GM21423 (cell line): ENCODE results near the gene WNT8B.

Experiments used
- ATAC-seq: cut with Tn5 transposase; IDR thresholded peaks from one replicate; pipeline ENCODE4 v1.9.1; 2021; ENCODE audit warnings: mild to moderate bottlenecking, moderate library complexity; ENCODE audit not compliant: unreplicated experiment

WNT8B gene

GRCh38 chr10:100483876-100484666 is 21.3 kb downstream of the WNT8B start:
- no peak for ATAC-seq

- no peak for ATAC-seq
Observed at GRCh38 chr10:100485366-100485765, 22.6 kb downstream of the WNT8B start.

GRCh38 chr10:100485801-100486495 is 23.1 kb downstream of the WNT8B start:
- ATAC-seq, result no peak

DNA sequence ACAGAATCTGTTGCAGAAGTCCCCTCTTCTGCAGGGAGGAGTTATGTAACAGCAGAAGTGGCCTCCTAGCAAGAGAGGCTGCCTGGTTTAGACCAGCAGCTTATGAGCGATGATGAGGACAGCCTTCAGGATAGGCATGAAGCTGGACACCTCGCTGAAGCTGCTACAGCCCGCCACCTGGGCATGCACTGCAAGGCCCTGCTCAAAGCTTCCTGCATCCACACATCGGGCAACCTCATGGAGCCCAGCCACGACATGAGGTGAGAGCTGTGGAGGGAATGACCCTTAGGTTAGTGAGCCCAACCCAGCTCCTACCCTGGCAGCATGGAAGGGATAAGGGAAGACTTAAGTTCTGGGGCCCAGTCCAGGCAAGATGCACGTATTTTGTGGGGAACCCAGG is 24.7 kb downstream of the WNT8B start:
- no peak for ATAC-seq

GRCh38 chr10:100489396-100489795 is 26.6 kb downstream of the WNT8B start:
- ATAC-seq, result no peak

DNA sequence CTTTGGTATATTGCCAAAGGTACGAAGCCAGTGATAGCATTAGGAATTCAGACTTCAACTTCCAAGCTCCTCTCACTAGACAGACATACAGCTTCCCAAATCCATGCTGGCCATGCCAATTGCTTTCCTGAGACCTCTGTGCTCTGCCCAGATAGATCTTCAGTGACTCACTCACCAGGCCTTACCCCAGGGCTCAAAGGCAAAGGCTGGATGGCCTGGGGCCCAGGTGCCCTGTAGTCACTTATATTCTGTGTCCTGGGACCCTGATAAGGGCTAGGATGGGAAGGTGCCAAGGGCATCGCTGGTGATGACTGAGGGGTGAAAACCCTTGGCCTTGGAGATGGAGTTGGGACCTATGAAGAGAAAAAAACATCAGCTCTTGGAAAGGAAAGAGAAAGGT is 27.7 kb downstream of the WNT8B start:
- no peak for ATAC-seq

DNA sequence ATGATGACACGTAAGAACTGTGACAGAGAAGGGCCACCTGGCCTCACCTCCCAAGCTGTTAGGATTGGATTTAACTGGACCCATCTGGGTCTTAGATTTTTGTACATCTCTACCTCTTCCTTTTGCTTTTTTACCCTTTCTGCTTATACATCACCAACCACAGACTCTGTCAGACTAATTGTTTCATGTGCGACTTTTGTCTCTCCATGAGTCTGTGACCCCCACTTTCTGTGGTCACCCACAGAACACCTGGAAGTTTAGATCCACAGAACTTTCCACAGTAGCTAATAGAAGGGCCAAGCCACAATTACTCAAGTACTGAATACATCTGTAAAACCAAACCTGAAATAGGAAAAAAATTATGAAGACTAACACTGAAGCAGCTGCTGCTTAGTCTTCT is 33.8 kb downstream of the WNT8B start:
- ATAC-seq, result no peak

DNA sequence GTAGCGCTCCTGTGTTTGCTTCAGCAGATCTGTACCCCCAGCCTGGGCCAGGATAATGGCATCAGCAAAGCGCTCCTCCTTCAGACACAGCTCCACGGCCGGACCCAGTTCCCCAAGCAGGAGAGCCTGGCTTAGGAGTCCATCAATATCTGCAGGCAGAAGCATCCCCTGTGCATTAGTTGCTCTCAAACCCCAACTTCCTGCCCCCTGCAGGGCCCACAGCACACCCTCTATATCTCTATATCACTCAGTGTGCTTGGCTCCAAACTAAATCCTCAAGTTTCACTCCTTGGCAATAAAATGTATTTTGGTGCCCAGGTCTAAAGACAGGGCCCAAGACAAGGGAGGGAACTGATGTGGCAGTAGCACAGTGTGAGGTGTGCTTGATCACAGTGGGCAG is 35.2 kb downstream of the WNT8B start:
- no peak for ATAC-seq

DNA sequence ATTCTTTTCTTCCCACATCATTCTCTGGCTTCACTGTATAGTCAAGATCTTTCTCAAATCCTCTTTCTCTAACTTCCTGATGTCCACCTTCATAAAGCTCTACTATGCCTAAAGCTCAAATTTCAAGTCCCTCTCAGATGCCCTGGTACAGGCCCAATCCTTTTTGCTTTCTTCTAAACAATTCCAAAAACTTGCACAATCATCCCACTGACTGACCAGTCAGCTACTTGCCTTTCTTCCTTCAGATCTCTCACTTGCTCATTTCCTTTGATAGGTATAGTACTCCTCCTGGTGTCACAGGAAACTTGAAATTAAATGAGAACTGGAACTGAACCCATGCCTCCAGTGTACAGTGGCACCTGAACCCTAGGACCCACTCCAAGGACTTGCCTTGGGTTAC is 38.6 kb downstream of the WNT8B start:
- no peak for ATAC-seq

GRCh38 chr10:100502926-100503494 is 40.2 kb downstream of the WNT8B start:
- ATAC-seq, result no peak

DNA sequence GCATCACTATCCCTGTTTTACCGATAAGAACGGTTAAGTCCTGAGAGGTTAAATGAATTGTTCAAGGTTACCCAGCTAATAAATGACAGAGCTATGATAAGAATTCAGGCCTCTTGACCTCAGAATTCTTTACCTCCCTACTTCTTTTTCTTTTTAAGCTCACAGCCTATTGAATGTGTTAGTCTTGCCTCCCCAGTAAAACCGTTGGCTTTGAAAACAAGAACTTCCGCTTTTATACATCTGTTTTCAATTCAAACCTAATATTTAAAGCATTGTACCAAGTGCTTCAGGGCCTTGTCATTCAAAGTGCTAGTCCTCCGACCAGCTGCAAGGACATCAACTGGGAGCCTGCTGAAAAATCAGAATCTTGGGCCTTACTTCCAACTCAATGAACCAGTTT is 41.3 kb downstream of the WNT8B start:
- ATAC-seq, result no peak

- ATAC-seq, result no peak
Observed at GRCh38 chr10:100505164-100505563, 42.4 kb downstream of the WNT8B start.

DNA sequence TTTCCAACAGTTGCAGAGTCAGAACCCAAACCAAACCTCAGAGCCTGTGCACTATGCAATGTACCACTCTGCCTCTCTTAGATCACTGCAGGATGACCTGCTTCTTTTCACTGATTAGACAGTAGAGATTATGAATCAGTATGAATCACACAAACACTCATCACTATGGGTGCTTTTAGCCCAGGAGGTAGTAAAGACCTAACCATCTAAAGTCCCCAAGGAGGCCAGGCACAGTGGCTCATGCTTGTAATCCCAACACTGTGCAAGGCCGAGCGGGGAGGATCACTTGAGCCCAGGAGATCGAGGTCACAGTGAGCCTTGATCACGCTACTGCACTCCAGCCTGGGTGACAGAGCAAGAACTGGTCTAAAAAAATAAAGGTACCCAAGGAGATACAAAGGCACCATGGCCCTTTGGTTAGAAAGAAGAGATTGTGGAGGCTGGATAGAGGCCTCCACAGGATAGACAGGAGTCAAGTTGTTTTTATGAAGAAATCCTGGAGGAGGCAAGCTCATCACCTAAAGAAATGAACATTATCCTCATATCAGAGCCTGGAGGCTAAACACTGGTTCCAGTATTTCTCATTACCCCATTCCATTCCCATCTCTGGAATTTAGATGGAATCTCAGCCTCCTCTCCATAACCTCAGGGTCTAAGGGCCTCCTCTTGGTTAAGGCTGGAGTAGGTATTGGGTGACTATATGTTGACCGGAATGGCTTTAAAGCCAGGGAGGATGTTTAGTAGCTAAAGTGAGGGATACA is 44.0 kb downstream of the WNT8B start:
- ATAC-seq, result no peak

DNA sequence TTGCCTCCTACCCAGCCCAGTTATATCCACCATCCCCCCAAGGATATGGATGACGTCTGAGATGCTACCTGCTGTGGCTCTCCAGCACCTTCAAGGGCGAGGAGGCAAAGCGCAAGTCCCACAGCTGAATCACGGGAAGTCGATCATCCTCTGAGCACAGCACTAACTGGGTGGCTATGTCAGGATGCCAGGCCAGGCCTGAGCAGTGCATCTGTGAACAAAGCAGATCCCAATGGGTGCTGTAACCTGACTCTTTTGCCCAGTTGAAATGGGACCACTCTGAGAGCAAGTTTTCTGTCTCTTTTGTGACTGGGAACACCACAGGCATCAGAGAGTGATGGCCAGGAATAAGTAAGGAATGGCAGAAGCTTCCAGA is 44.5 kb downstream of the WNT8B start:
- ATAC-seq, result no peak

DNA sequence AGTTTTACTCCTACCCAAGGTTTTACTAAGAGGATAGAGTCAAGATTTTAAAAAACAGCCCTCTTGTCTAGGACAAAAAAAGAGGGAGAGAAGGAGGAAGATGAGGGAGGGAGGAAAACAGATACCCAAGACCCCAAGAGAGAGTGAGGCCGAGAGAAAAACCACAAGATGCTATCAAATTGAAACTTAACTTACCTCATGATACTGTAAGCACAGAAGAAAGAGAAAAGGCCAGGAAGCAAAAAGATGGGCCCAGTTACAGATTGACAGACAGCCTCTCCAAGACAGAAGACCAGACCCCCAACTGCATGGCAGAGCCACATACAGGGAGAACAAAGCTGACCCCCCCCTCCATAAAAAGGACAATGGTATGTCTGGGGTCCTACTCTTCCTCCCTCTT is 45.5 kb downstream of the WNT8B start:
- ATAC-seq, result no peak

GRCh38 chr10:100508691-100509150 is 45.9 kb downstream of the WNT8B start:
- no peak for ATAC-seq

GRCh38 chr10:100509241-100509840 is 46.5 kb downstream of the WNT8B start:
- ATAC-seq, result no peak

DNA sequence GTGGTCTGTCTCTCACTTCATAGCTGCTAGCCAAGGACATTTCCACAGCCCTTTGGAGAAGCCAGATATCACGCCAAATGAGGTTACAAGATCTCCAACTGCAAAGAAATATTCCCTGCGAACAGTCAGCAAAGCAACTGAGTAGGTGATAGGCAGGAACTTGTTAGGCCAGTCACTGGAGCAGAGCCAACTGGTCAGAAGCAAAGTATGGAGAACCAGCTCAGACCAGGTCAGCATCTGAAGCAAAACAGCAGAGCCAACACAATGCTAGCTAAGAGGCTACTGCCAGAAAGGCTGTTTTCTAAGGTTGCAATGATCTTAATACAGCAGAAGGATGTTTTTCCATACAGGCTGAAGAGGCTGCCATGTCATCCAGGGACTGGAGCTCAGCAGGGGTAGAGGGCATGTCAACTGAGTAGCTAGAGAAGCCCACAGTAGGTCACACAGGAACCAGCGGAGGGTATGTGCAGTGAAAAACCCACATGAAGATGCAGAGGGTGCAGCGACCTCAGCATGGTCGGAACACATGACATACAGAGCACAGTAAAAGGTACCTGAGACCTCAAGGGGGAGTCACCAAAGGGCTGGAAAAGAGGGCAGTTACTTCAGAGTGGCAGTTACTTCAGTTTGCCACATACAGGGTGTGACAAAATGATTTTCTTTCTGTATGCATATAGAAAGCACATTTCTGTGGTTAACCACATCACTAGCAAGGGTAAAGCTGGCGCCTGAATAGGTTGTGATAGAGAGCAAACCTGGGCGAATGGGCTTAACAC is 47.9 kb downstream of the WNT8B start:
- no peak for ATAC-seq

GRCh38 chr10:100515612-100516011 is 52.8 kb downstream of the WNT8B start:
- ATAC-seq, result no peak

DNA sequence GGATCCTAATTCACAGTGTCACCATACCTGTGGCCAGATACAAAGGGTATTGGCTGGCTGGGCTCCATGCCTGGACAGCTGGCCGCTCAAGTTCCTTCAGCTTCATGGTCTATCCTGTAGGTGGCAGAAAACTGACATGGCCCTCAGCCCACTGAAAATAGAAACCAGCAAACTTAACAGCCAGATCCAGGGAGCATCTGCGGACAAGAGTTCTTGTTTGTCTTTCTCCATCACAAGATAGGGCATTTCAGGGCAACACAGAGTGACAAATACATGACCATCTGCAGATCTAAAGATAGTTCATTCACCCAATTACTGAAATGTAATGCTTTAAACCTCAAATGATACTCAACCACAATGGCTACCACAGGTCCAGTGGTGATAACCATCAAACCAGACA is 54.0 kb downstream of the WNT8B start:
- no peak for ATAC-seq
